Measurements from ENCODE around the gene OR52E4.

- TF ChIP-seq ZBTB33 (IDR thresholded peaks at IDR 0.05): no peak
- no peak for TF ChIP-seq MAX (IDR thresholded peaks at IDR 0.05)
- TF ChIP-seq CTCF (IDR thresholded peaks at IDR 0.05; ENCODE audit: low read depth, low read length, missing input control): no peak
- TF ChIP-seq REST (IDR thresholded peaks at IDR 0.05): no peak
Observed at GRCh38 chr11:5910540-5910939, 30.1 kb downstream of the OR52E4 start.

Measured in liver (tissue), 2 donors.